Kidney epithelial cell (primary cell): ENCODE data around the gene PEX12. TPM values are rescaled to one million over a fixed set of nuclear protein-coding genes. Genes with fewer than 3 reads are reported as not detected.
"Not testable (repeated sequence)": the region's sequence is repeated elsewhere in the genome, so short reads cannot be mapped to it uniquely, and the experiment has no call there.

Experiments
- DNase-seq: peaks from one replicate; pipeline ENCODE4 v3.0.0-alpha.2; 2010; ENCODE audit warnings: low read depth
- H3K27me3 ChIP-seq: 2 replicates; pipeline ENCODE4 v1.6.0; 2011; ENCODE audit warnings: low read length; ENCODE audit not compliant: control insufficient read depth, insufficient read depth
- H3K36me3 ChIP-seq: 2 replicates; pipeline ENCODE4 v1.5.1; 2011; ENCODE audit warnings: low read length; ENCODE audit not compliant: control insufficient read depth, insufficient read depth
- H3K4me3 ChIP-seq: 2 replicates; pipeline ENCODE4 v1.5.1; 2011; ENCODE audit warnings: low read depth, mild to moderate bottlenecking, control low read depth, low read length
- CTCF ChIP-seq: IDR thresholded peaks from 2 replicates; pipeline ENCODE4 v1.5.1; 2011; ENCODE audit warnings: mild to moderate bottlenecking, moderate library complexity, low read length, control low read depth, inconsistent platforms; ENCODE audit not compliant: insufficient read depth, poor library complexity, severe bottlenecking
- total RNA-seq: library from RNA; depleted of rRNA; stranded (reverse); fragments of >200 nt; gene quantifications from 2 replicates; pipeline ENCODE4 v1.2.3, GENCODE V29; 2015

The PEX12 gene
- total RNA-seq, 1 donor from 2014 or later, result 7.2 TPM

- H3K36me3 ChIP-seq, result no peaks in the 10 kb centered on the region
- DNase-seq, result no peak
- TF ChIP-seq CTCF, result no peak
- H3K4me3 ChIP-seq, result no peak overlapping the region
- H3K27me3 ChIP-seq, result no peaks in the 10 kb centered on the region
Measured at GRCh38 chr17:35540589-35541404, 37.6 kb downstream of the PEX12 start.

GRCh38 chr17:35539659-35540026 is 38.7 kb downstream of the PEX12 start:
- no peak overlapping the region for H3K4me3 ChIP-seq
- H3K36me3 ChIP-seq, result no peaks in the 10 kb centered on the region
- no peak for TF ChIP-seq CTCF
- no peak for DNase-seq
- H3K27me3 ChIP-seq, result no peaks in the 10 kb centered on the region

GRCh38 chr17:35537601-35538141 is 40.7 kb downstream of the PEX12 start, which contains the start of gene SLFN12L:
Gene SLFN12L, minus strand, starts transcription at chr17:35537678. Its CDS starts 15,314 bp downstream, at chr17:35522364.
- no peaks in the 10 kb centered on the region for H3K36me3 ChIP-seq
- no peak for DNase-seq
- H3K4me3 ChIP-seq, result no peak within 1 kb of the TSS
- no peak for TF ChIP-seq CTCF
- no peaks in the 10 kb centered on the region for H3K27me3 ChIP-seq

GRCh38 chr17:35536664-35537171 is 41.7 kb downstream of the PEX12 start:
- DNase-seq, result no peak
- no peaks in the 10 kb centered on the region for H3K36me3 ChIP-seq
- H3K4me3 ChIP-seq, result no peak overlapping the region
- no peaks in the 10 kb centered on the region for H3K27me3 ChIP-seq
- no peak for TF ChIP-seq CTCF

GRCh38 chr17:35535406-35535805 is 43.0 kb downstream of the PEX12 start:
- H3K27me3 ChIP-seq, DNase-seq, H3K36me3 ChIP-seq, H3K4me3 ChIP-seq: not testable (repeated sequence)

GRCh38 chr17:35534576-35535093 is 43.7 kb downstream of the PEX12 start:
- no peak for TF ChIP-seq CTCF
- no peaks in the 10 kb centered on the region for H3K36me3 ChIP-seq
- H3K4me3 ChIP-seq, result no peak overlapping the region
- no peaks in the 10 kb centered on the region for H3K27me3 ChIP-seq
- no peak for DNase-seq
